HEK293T (cell line): Measurements from ENCODE around the gene ROPN1B.

Experiments used
- CTBP1 ChIP-seq: fragments of 450-650 bp; IDR thresholded peaks from 2 replicates; pipeline ENCODE4 v1.6.1; 2016; ENCODE audit warnings: borderline replicate concordance
- FOXA1 ChIP-seq: fragments of 450-650 bp; IDR thresholded peaks from 2 replicates; pipeline ENCODE4 v1.6.1; 2016; ENCODE audit warnings: mild to moderate bottlenecking
- FOXK2 ChIP-seq: fragments of 450-650 bp; IDR thresholded peaks from 2 replicates; pipeline ENCODE4 v1.6.1; 2016; ENCODE audit warnings: mild to moderate bottlenecking
- FOXM1 ChIP-seq: fragments of 450-650 bp; IDR thresholded peaks from 2 replicates; pipeline ENCODE4 v1.6.1; 2017; ENCODE audit warnings: mild to moderate bottlenecking, borderline replicate concordance
- HDGF ChIP-seq: fragments of 450-650 bp; IDR thresholded peaks from 2 replicates; pipeline ENCODE4 v1.6.1; 2017; ENCODE audit warnings: antibody characterized with exemption, borderline replicate concordance
- LEF1 ChIP-seq: fragments of 450-650 bp; IDR thresholded peaks from 2 replicates; pipeline ENCODE4 v1.6.1; 2017; ENCODE audit warnings: mild to moderate bottlenecking, borderline replicate concordance

GRCh38 chr3:126025862-126026261 is 56.9 kb downstream of the ROPN1B start:
- TF ChIP-seq LEF1 (no peak), FOXM1 (no peak), FOXK2 (no peak), HDGF (no peak), FOXA1 (no peak), CTBP1 (no peak)
